B cell (primary cell): ENCODE results near the gene GPR89B. TPM values are rescaled to one million over a fixed set of nuclear protein-coding genes. Genes with fewer than 3 reads are reported as not detected.
"Not testable (repeated sequence)": the region's sequence is repeated elsewhere in the genome, so short reads cannot be mapped to it uniquely, and the experiment has no call there.

ENCODE experiments used
- ATAC-seq: fragments of 200-7000 bp; cut with Tn5 transposase; one replicate; pipeline ENCODE4 v1.10.0; 2021; ENCODE audit warnings: low read depth, mild to moderate bottlenecking, moderate number of reproducible peaks, moderate library complexity
- CTCF ChIA-PET: fragments of 350-600 bp; sonication (Branson Sonifier 250); formaldehyde crosslinking; loops from one replicate; lab custom pipeline; 2021; ENCODE audit warnings: antibody characterized with exemption, inconsistent platforms; lab: Charles Lee
- POLR2A ChIA-PET: fragments of 350-600 bp; sonication (Branson Sonifier 250); formaldehyde crosslinking; loops from one replicate; lab custom pipeline; 2021; ENCODE audit warnings: antibody characterized with exemption; lab: Charles Lee
- DNase-seq: peaks from one replicate; pipeline ENCODE4 v3.0.0; 2013
- H2AFZ ChIP-seq: 2 replicates; pipeline ENCODE4 v1.6.1; 2012; ENCODE audit warnings: mild to moderate bottlenecking, low read depth, low read length; ENCODE audit not compliant: insufficient read depth, poor library complexity, severe bottlenecking
- H3K27ac ChIP-seq, 2 donors: 1 replicate in 1 of 2; 2 replicates in 1 of 2; pipeline ENCODE4 v1.5.1; 2012 to 2013; ENCODE audit warnings: low read length in 2 of 2, mild to moderate bottlenecking in 2 of 2, moderate library complexity in 1 of 2
- H3K27me3 ChIP-seq, 4 experiments: fragments of 200-600 bp in 1 of 4; sonication (generic) in 1 of 4; replicated peaks in 1 of 4; 1 replicate in 2 of 4; 2 replicates in 2 of 4; pipeline versions ENCODE4 v1.6.1 to v1.7.0; 2013 to 2016; ENCODE audit warnings: low read length in 3 of 4, mild to moderate bottlenecking in 2 of 4, mixed read lengths in 1 of 4, moderate library complexity in 1 of 4; ENCODE audit not compliant: insufficient read depth in 4 of 4, control insufficient read depth in 3 of 4; ENCODE audit errors: control extremely low read depth in 1 of 4
- H3K36me3 ChIP-seq, 2 experiments: replicated peaks in 1 of 2; 1 replicate in 1 of 2; 2 replicates in 1 of 2; pipeline versions ENCODE4 v1.6.1 to v1.7.1; 2013; ENCODE audit warnings: low read length in 1 of 2; ENCODE audit not compliant: insufficient read depth in 2 of 2, control insufficient read depth in 1 of 2; ENCODE audit errors: control extremely low read depth in 1 of 2, extremely low read depth in 1 of 2
- H3K4me1 ChIP-seq, 2 donors: fragments of 200-600 bp in 1 of 2; sonication (generic) in 1 of 2; 1 replicate in 1 of 2; 2 replicates in 1 of 2; pipeline versions ENCODE4 v1.5.1 to v1.6.1; 2013 to 2017; ENCODE audit warnings: low read length in 2 of 2; ENCODE audit not compliant: control insufficient read depth in 2 of 2, insufficient read depth in 2 of 2
- H3K4me2 ChIP-seq: replicated peaks from 2 replicates; pipeline ENCODE3; 2012; ENCODE audit warnings: mild to moderate bottlenecking, low read depth, low read length; ENCODE audit not compliant: poor library complexity, severe bottlenecking
- H3K4me3 ChIP-seq, 5 experiments: fragments of 200-600 bp in 1 of 5; sonication (generic) in 1 of 5; 1 replicate in 3 of 5; 2 replicates in 2 of 5; pipeline versions ENCODE4 v1.5.1 to v1.7.0; 2011 to 2016; ENCODE audit warnings: low read length in 4 of 5, mild to moderate bottlenecking in 4 of 5, low read depth in 2 of 5, control low read depth in 1 of 5, moderate library complexity in 1 of 5; ENCODE audit not compliant: insufficient read depth in 1 of 5; ENCODE audit errors: control extremely low read depth in 1 of 5, extremely low read depth in 1 of 5
- H3K79me2 ChIP-seq: fragments of 200-600 bp; sonication (generic); one replicate; pipeline ENCODE4 v1.6.0; 2016; ENCODE audit warnings: low read length; ENCODE audit not compliant: control insufficient read depth, insufficient read depth
- H3K9ac ChIP-seq: fragments of 200-600 bp; sonication (generic); 2 replicates; pipeline ENCODE4 v1.6.1; 2017; ENCODE audit warnings: mild to moderate bottlenecking, low read length, moderate library complexity
- H3K9me3 ChIP-seq, 3 donors: one replicate each; pipeline versions ENCODE4 v1.6.1 to v1.7.1; 2013; ENCODE audit warnings: low read length in 2 of 3; ENCODE audit not compliant: control insufficient read depth in 2 of 3, insufficient read depth in 1 of 3; ENCODE audit errors: control extremely low read depth in 1 of 3
- H4K20me1 ChIP-seq: 2 replicates; pipeline ENCODE4 v1.6.0; 2012; ENCODE audit warnings: mild to moderate bottlenecking, low read length; ENCODE audit not compliant: insufficient read depth, control insufficient read depth, poor library complexity, severe bottlenecking
- H3K27ac Mint-ChIP-seq: one replicate; pipeline ENCODE4 v1.8.0; 2021; ENCODE audit warnings: mixed read lengths
- H3K27me3 Mint-ChIP-seq: one replicate; pipeline ENCODE4 v1.8.0; 2021; ENCODE audit warnings: mixed read lengths
- H3K4me1 Mint-ChIP-seq: one replicate; pipeline ENCODE4 v1.8.0; 2021; ENCODE audit warnings: mixed read lengths
- H3K4me3 Mint-ChIP-seq: one replicate; pipeline ENCODE4 v1.8.0; 2021; ENCODE audit warnings: mixed read lengths
- H3K9me3 Mint-ChIP-seq: one replicate; pipeline ENCODE4 v1.8.0; 2022; ENCODE audit warnings: mixed read lengths; ENCODE audit not compliant: insufficient read depth
- EZH2 ChIP-seq: IDR thresholded peaks from 2 replicates; pipeline ENCODE4 v1.6.1; 2012; ENCODE audit warnings: borderline replicate concordance, low read depth, mild to moderate bottlenecking, moderate library complexity, low read length; ENCODE audit not compliant: insufficient read depth, poor library complexity, severe bottlenecking
- WGBS: methylation state at CpG from one replicate; pipeline ENCODE4 v1.1.5; 2013; ENCODE audit warnings: missing lambda C conversion rate; ENCODE audit not compliant: insufficient coverage; 5-methylcytosine and 5-hydroxymethylcytosine counted together
- intact Hi-C: fragments of 100-400 bp; cut with micrococcal nuclease; formaldehyde crosslinking; loops from one replicate; pipeline ENCODE4 v1.10.0; 2022
- polyA plus RNA-seq: library from polyadenylated mRNA; depleted of rRNA; stranded (reverse); fragments of >200 nt; gene quantifications from 2 replicates; pipeline ENCODE4 v1.2.3, GENCODE V29; 2012
- total RNA-seq, 2 donors: library from RNA; stranded (reverse); fragments of 120-200 nt in 1 of 2; gene quantifications; 1 replicate in 1 of 2; 2 replicates in 1 of 2; pipeline versions ENCODE4 v1.2.3 to v1.2.4, GENCODE V29; 2013 to 2022
- TF ChIP-seq, protein P1 (sequence below): fragments of 200-600 bp; IDR thresholded peaks from one replicate; pipeline ENCODE4 v1.8.0; 2022; ENCODE audit warnings: antibody characterized with exemption, mild to moderate bottlenecking

GPR89B gene
- total and polyA plus RNA-seq, 2 donors (not counting 1 experiment from before 2014, with no cell fraction given): 20.5 to 20.8 TPM

DNA sequence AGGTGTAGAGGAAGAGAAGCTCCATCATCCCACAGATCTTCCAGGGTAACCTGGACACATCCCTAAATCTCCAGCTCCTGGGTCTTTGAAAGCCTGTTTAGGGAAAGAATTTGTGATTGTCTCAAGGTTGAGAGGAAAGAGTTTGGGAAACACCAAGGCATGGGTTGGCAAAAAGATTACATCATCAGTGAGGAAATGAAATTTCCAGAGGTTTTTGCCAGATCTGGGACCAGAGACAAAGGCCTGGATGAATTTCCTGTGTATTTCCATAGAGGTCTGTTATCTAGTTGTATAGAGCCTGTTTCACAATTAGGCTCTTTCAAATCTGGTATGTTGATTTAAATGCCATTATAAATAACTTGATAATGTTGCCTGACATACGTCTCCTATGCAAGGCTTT is 82.3 kb downstream of the GPR89B start:
- WGBS: 100% methylated on average over 1 of the region's 1 CpG
- CTCF ChIA-PET: no interaction called here

DNA sequence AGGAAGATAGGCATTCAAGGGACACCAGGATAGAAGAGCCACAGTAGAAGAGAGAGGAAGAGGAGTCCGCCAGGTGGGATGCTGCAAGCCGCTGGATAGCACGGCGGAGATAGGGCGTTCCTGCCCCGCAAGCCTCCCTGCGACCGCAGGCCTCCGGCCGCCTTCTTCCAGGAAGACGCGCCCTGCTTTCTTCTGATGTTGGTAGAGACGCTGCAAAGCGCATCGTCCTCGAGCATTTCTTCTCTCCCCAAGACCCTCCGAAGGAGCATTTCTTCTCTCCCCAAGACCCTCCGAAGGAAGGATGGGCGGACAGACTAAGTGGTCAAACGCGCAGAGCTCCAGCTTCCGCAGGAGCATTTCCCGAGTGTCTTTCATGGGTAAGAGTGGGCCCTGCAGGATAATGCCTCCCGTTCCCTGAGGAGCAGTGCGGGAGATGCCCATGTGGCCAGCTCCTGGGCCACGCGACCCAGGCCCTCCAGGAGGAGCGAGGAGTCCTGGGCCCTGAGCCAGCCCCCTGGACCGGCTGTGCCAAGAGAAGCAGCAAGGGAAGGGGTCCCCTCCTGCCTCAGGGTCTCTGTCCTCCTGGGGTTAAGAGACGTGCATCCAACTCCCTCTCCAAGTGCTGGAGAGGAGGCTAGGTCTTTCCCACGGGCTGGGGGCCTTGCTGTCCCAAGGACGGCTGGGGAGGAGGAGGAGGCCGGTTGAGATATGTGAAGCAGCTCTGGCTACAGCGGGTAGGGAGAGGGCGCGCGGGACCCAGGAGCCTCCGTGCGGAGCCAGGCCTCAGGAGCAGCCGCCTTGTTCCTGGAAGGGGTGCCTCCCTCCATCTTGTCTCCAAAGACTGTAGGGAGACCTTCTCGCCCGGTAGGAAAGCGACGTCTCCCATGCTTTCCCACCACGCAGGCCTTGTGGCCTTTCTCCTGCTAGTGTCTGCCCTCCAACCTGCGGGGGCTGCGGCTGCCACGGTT is 85.2 kb downstream of the GPR89B start:
- WGBS: 40% methylated on average over 26 of the region's 48 CpGs
- H3K9ac ChIP-seq, H4K20me1 ChIP-seq, H2AFZ ChIP-seq, H3K4me2 ChIP-seq, H3K4me3 ChIP-seq, ATAC-seq, H3K4me1 ChIP-seq, H3K79me2 ChIP-seq, H3K9me3 Mint-ChIP-seq, H3K36me3 ChIP-seq, intact Hi-C loops, POLR2A ChIA-PET, H3K27ac Mint-ChIP-seq, H3K27ac ChIP-seq, H3K4me1 Mint-ChIP-seq, CTCF ChIA-PET: not testable (repeated sequence)
- peak overlapping the region; percentile 11 for H3K4me3 Mint-ChIP-seq
- peaks cover 0 to 11% (median 0%) of the 10 kb centered on the region in 3 donors for H3K9me3 ChIP-seq
- H3K27me3 Mint-ChIP-seq: peaks cover 17% of the 10 kb centered on the region
- H3K27me3 ChIP-seq: peaks cover 0 to 16% (median 8%) of the 10 kb centered on the region in 4 experiments
- peak; percentile 12 for DNase-seq

More for the DNA sequence above, 82.3 kb downstream of the GPR89B start:
- no peak for ATAC-seq
- Histone ChIP-seq H2AFZ (no peak overlapping the region), H3K36me3 (no peaks in the 10 kb centered on the region), H3K79me2 (no peaks in the 10 kb centered on the region), H3K4me1 (peaks cover 3 to 5% of the 10 kb centered on the region in 2 donors), H3K27ac (no peak overlapping the region), H3K9me3 (peaks cover 0 to 11% (median 0%) of the 10 kb centered on the region in 3 donors), H3K27me3 (peaks cover 0 to 16% (median 8%) of the 10 kb centered on the region in 4 experiments), H4K20me1 (no peaks in the 10 kb centered on the region), H3K4me2 (no peak overlapping the region), H3K4me3 (no peak overlapping the region), H3K9ac (no peak overlapping the region)
- POLR2A ChIA-PET: no interaction called here
- no peak for TF ChIP-seq EZH2
- TF ChIP-seq, protein P1, sequence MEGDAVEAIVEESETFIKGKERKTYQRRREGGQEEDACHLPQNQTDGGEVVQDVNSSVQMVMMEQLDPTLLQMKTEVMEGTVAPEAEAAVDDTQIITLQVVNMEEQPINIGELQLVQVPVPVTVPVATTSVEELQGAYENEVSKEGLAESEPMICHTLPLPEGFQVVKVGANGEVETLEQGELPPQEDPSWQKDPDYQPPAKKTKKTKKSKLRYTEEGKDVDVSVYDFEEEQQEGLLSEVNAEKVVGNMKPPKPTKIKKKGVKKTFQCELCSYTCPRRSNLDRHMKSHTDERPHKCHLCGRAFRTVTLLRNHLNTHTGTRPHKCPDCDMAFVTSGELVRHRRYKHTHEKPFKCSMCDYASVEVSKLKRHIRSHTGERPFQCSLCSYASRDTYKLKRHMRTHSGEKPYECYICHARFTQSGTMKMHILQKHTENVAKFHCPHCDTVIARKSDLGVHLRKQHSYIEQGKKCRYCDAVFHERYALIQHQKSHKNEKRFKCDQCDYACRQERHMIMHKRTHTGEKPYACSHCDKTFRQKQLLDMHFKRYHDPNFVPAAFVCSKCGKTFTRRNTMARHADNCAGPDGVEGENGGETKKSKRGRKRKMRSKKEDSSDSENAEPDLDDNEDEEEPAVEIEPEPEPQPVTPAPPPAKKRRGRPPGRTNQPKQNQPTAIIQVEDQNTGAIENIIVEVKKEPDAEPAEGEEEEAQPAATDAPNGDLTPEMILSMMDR: no peak
- no peak overlapping the region for H3K27ac Mint-ChIP-seq
- peaks cover 6% of the 10 kb centered on the region for H3K4me1 Mint-ChIP-seq
- no peaks in the 10 kb centered on the region for H3K9me3 Mint-ChIP-seq
- H3K4me3 Mint-ChIP-seq: no peak overlapping the region
- intact Hi-C loops: no loop called here
- DNase-seq: no peak
- H3K27me3 Mint-ChIP-seq: peaks cover 16% of the 10 kb centered on the region

DNA sequence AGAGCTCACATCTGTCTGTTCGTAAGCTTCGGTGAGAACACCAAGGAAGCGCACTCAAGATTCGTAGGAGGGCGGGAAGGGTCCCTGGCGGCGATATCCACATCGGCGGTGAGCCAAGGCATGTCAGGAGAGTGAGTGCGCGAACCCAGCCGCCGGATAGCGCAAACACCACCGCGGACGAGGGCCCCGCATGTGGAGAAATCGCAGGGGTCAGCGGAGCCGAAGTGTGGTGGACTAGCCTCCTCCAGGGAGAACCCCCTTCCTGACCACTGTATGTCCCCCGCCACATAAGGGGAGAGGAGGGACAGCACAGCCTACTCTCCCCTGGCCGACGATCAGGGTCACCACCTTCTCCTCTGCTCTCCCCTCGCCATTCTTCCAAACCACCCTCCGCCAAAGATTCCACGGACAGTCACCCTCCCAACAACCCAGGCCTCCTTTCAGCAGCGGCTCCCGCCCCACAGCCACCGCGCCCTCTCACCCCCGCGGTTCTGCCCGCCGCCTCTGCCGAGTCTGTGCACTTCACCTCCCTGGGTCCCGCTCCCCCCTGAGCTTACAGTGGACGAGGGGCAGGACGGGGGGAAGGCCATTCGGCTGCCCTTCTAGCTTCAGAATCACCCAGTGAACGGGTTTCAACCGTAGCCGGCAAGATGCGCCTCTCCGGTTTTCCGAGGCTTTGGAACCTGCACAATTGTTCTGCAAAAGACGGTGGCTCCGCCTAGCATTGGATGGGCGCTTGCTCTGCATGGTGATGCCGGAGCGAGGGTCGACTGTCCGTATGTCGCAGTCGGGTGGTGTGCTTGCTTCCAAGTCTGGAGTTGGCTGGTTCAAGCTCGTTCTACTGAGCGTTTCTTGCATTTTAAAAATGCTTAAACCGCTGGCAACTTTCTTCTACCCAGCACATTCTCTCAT is 86.3 kb downstream of the GPR89B start:
- CTCF ChIA-PET, H3K9me3 Mint-ChIP-seq, H3K4me2 ChIP-seq, H3K9ac ChIP-seq, H3K4me1 ChIP-seq, POLR2A ChIA-PET, H4K20me1 ChIP-seq, H3K4me1 Mint-ChIP-seq, H3K79me2 ChIP-seq, intact Hi-C loops, H3K27ac Mint-ChIP-seq, H3K36me3 ChIP-seq, H3K27ac ChIP-seq, H2AFZ ChIP-seq: not testable (repeated sequence)
- H3K27me3 ChIP-seq: peaks cover 0 to 16% (median 8%) of the 10 kb centered on the region in 4 experiments
- H3K9me3 ChIP-seq: peaks cover 0 to 11% (median 0%) of the 10 kb centered on the region in 3 donors
- H3K27me3 Mint-ChIP-seq: peaks cover 17% of the 10 kb centered on the region
- 6% methylated on average over 13 of the region's 58 CpGs for WGBS
- H3K4me3 Mint-ChIP-seq: peak overlapping the region; percentile 61
- DNase-seq (peak; percentile 18), ATAC-seq (peak; percentile 21)
- peak overlapping the region in 3 of 5 experiments; percentile 9 to 15 (median 15) for H3K4me3 ChIP-seq
